ENCODE results near the gene CCM2L. TPM values are rescaled to one million over a fixed set of nuclear protein-coding genes. Genes with fewer than 3 reads are reported as not detected.

Gene CCM2L
- polyA plus RNA-seq, 1 of the 3 experiments (the other 2 are of a cell fraction), result not detected

GRCh38 chr20:32053648-32054047 lies 43.4 kb downstream of the CCM2L start:
- Histone ChIP-seq H3K79me2 (ENCODE audit: insufficient read depth) (no peaks in the 10 kb centered on the region), H3K27ac (ENCODE audit: low read depth in 2 of 2, low read length in 1 of 2) (no peak overlapping the region), H3K4me2 (no peak overlapping the region), H3K9ac (no peak overlapping the region), H4K20me1 (ENCODE audit: insufficient read depth) (no peaks in the 10 kb centered on the region), H3K27me3 (ENCODE audit: insufficient read depth) (peaks cover 72% of the 10 kb centered on the region), H3K4me3 (ENCODE audit: low read depth in 2 of 2, low read length in 1 of 2) (no peak overlapping the region), H3K36me3 (replicated peaks in 1 of 2; ENCODE audit: control insufficient read depth in 1 of 2, insufficient read depth in 2 of 2, low read length in 1 of 2) (no peaks in the 10 kb centered on the region), H3K9me3 (no peaks in the 10 kb centered on the region), H2AFZ (ENCODE audit: low read depth) (no peak overlapping the region), H3K4me1 (ENCODE audit: control insufficient read depth in 1 of 2, insufficient read depth in 2 of 2, low read depth in 1 of 2, low read length in 1 of 2) (no peaks in the 10 kb centered on the region; a peak in 1 of 4 replicates), H3F3A (replicated peaks; ENCODE audit: insufficient read depth) (no peaks in the 10 kb centered on the region), H3K9me2 (no peaks in the 10 kb centered on the region)
- TF ChIP-seq IRF3 (IDR thresholded peaks at IDR 0.05; ENCODE audit: low read depth, low read length) (no peak), USF1 (IDR thresholded peaks at IDR 0.05; ENCODE audit: borderline replicate concordance, low read depth) (no peak), POLR2AphosphoS5 (IDR thresholded peaks at IDR 0.05; ENCODE audit: low read depth, low read length) (no peak), TEAD4 (IDR thresholded peaks at IDR 0.05; ENCODE audit: borderline replicate concordance, insufficient read depth) (no peak), ZBTB33 (IDR thresholded peaks at IDR 0.05; ENCODE audit: borderline replicate concordance, low read depth) (no peak), FOXM1 (IDR thresholded peaks at IDR 0.05; ENCODE audit: low read depth) (no peak), RFX5 (IDR thresholded peaks at IDR 0.05; ENCODE audit: low read length) (no peak), RCOR1 (IDR thresholded peaks at IDR 0.05; ENCODE audit: low read length) (no peak), CHD2 (IDR thresholded peaks at IDR 0.05; ENCODE audit: low read length, partially characterized antibody) (no peak), FOXJ3 (CRISPR knock-in tag; IDR thresholded peaks at IDR 0.05) (no peak), JUND (IDR thresholded peaks at IDR 0.05) (no peak), USF2 (IDR thresholded peaks at IDR 0.05; ENCODE audit: borderline replicate concordance, low read depth, low read length) (no peak), CTCF (IDR thresholded peaks at IDR 0.05) (no peak)
- WGBS (ENCODE audit: low lambda C conversion rate), result 74% methylated on average over 3 of the region's 3 CpGs
- POLR2A ChIA-PET, result no interaction called here
- CTCF ChIA-PET, result interaction anchor here (1.2 to 1.5 kb wide), 3 partner anchors 39 to 230 kb away, joined by 3 to 4 read pairs (median 3); no protein-coding TSS in a partner anchor
- no peak for DNase-seq

Data from SK-N-SH (cell line).